HG03460 (cell line): ENCODE measurements around the gene OR6B2.

Experiments used
- ATAC-seq: cut with Tn5 transposase; IDR thresholded peaks from one replicate; pipeline ENCODE4 v1.9.1; 2021; ENCODE audit not compliant: unreplicated experiment

OR6B2 gene

DNA sequence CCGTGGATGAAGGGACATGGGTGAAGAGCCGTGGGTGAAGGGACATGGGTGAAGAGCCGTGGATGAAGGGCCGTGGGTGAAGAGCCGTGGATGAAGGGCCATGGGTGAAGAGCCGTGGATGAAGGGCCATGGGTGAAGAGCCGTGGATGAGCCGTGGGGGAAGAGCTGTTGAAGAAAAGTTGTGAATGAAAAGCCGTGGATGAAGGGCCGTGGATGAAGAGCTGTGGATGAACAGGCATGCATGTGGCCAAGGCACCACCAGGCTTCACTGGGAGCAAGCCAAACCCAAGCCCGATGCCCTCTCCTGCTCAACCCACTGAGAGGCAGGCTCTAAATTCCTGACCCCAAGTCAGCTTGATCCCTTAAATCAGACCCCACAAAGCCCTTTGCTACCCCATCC lies 12.5 kb upstream of the OR6B2 start:
- ATAC-seq, result no peak

DNA sequence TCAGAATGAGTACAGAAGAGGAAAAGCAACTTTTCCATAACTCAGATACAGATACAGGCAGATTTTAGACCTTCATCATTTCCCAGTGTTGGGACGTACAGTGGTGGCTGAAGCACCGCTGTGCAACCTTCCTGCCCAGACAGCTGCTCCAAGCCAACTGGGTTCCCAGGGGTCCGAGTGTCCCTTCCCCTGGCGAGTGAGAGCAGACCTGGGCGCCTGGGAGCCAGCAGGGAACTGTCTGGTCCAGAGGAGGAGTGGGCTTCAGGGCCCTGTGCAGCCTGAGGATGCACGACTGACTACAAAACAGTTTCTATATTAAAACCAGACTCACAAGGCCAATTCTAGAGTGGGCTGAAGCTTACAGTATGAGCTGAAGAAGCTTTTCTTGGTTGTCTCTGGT lies 11.1 kb upstream of the OR6B2 start:
- no peak for ATAC-seq

DNA sequence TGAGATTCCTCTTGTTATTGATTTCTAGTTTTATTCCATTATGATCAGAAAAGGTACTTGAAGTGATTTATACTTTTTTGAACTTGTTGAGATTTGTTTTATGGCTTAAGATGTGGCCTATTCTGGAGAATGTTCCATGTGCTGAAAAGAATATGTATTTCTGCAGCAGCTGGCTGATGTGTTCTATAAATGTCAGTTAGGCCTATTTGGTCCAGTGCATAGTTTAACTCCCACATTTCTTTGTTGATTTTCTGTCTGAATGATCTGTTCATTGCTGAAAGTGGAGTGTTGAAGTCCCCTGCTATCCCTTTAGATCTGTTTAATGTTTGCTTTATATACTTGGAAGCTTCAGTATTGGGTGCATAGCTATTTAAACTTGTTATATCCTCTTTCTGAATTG lies 7.1 kb upstream of the OR6B2 start:
- ATAC-seq, result no peak

DNA sequence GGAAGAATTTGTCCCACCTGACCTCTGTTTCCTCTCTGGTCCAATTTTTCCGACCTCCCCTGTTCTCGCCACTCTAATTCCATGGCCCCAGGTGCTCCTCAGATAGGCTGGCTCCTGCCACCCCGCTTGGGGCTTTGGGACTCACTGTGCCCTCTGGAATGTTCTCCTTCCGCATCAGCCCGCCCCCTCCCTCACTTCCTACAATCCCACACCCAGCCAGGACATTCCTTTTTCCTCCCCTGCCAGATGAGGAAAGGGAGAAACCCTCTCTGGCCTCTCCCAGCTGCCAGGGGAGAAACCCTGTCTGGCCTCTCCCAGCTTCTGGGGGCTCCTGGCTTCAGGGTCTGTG lies 3.1 kb upstream of the OR6B2 start:
- no peak for ATAC-seq

DNA sequence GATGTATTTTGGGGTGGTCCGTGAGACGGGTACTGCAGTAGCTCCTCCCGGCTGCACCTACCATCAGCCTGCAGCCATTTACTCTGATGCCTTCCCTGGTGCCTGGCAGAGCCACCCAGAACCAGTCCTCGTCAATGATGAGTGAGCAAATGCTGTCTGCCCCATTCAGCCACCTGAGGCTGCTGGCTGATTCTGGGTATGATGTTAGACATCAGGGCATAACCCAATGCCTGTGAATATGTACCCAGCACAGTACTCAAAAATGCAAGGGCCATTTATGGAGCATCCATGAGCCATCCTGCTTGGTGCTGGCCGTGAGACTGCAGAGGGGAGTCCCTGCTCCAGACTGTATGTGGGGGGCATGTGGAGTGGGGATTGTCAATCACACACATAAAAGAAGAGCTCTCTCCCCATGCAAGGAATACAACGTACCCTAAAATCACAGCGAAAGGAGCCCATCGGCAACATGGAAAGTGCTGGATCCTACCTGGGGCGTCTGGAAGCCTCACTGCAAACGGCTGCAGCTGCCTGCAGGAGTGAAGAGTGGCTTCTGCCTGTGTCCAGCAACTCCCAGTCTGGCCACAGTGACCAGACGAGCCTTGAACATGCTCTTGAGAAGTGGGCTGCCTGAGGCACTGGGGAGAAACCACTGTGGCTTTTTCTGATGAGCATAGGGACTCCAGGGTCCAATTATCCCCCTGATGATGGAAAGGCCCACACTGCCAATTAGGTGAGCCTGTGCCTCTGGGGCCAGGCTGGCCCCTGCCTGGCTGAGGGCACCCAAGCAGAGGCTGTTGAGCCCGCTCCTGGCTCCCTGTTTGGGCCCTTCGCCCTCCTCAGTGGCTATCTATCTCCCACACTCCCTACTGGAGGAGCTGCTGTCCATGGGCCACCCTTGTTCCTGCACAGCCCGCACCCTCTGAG lies 2.4 kb upstream of the OR6B2 start:
- no peak for ATAC-seq

DNA sequence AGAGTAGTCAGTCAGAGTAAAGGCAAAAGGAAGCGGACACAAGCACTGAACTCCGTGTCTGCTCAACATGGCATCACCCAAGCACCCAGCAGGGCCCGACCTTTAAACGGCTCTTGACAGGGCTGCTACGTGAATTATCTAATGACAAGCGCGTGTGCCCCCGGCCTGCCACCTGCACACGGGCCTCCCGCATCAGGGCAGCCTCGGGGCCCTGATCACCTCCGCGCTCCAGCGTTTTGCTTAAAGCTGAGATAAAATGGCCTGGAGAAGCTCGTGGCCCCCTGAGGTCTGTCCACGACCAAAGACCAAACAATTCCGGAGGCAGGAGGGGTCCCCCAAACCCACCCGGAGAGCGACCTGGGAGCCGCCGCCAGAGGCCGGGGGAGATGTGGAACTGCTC lies 5.5 kb downstream of the OR6B2 start:
- peak; percentile 28 for ATAC-seq

DNA sequence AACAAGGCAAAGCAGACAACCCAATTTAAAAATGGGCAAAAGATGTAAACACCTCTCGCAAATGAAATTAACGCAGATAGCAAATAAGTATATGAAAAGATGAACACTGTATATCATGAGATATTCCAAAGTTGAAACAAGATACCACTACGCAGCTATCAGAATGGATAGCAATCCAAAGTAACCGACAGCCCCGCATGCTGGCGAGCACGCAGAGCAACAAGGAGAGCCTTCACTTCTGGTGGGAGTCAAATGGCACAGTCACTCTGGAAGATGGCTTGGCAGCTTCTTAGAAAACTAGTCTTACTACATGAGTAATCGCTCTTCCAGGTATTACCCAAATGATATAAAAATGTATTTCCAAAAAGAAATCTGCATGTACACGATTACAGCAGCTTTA lies 6.4 kb downstream of the OR6B2 start:
- ATAC-seq, result no peak

DNA sequence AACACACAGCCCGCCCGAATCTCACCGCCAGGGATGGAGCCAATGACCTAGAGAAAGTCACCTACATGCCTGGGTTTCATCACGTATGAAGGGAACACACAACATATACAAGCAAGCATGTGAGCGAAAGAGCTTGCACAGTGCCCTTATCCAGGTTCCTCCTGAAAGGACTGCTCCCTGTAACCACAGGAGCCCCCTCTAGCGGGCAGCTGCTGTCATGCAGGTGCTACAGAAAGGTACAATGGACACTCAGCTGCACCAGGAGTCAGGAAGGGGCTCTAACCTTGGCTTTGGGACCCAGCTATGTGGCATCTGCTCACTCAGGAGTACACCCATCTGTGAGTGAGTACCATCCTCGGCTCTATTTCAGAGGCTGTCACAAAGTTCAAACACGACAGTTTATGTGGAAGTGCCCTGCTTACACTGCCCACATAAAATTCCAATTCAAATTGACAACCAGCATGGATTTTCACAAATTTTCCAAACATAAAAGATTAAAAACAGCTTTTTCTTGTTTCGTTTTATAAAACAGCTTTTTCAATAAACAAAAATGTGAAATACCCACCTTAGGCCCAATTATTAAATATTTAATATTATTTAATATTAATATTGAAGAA lies 8.6 kb downstream of the OR6B2 start:
- no peak for ATAC-seq

DNA sequence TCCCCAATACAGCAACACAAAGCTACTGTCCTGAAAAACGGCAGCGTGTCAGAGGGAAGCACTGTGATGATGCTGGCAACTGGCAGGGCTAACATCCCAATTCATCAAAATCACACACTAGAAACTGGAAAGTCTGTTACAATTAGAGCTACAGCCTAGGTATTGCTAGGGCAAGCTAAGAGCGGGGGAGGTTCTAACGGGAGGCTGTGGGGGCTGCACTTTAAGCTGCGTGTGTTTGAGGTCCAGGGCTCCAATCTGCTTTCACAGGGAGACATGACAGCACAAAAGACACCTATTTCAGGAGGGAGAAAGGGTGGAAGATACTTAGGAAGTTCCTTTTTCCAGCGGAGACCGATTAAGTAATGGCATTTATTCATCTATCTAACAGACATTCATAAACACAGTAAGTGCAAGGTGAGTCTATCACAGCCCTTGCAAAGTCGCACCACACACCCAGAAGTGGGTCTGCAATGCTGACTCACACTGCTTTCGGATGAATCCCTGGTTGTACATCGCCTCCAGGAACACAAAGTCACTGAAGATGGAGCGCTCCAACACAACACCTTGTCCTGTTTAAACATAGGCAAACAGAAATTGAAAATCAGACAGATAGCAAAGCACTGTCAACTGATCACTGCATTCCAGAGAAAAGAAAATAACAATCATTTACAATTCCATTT lies 12.0 kb downstream of the OR6B2 start:
- ATAC-seq, result no peak

DNA sequence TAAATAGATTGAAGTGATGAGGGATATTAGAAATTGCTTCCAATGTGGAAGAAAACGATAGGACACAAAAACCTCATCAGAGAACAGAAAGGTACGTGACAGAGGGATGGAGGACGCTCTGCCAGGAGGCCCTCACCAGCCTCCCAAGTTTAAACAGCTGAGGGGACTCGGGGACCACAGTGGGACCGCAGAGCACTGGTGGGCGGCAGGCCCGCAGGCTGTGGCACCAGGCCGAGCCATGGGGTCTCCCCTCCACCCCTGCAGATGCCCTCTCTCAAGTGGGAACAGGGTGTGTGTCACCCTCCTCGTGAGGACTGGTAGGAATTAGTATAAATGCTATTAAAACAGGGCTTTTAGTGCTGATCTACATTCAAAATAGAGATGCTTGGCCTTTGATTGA lies 15.9 kb downstream of the OR6B2 start:
- no peak for ATAC-seq

DNA sequence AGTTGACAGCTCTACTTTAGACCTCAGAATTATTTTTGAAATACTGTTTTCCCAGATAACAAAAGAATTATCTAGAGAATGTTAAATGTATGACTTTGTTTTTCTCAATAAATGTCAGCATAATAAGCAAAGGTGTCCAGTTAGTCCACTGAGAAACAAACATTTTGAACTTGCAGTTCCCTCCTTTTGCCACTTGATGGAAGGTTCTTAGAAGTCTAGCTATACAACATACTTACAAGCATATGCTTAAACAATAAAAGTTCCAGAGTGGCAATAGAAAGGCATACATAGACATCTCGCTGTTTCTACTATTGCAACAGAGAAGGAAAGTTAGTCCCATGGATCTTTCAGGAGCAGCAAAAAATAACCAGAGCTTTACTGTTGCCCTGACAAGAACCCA lies 16.9 kb downstream of the OR6B2 start:
- no peak for ATAC-seq

DNA sequence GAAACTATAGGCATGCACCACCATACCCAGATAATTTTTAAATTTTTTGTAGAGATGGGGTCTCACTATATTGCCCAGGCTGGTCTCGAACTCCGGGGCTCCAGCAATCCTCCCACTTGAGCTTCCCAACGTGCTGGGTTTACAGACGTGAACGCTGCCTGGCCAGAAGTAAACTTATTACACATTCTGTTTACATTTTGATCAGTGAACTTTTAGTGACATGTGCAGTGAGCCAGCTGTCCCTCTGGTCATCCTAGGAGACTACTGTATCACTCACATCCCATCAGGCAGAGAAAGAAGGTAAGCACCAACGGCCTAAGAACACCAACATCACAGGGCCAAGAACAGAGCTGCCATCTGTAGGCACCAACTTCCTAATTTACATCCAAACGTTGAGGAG lies 27.2 kb downstream of the OR6B2 start:
- ATAC-seq, result no peak

DNA sequence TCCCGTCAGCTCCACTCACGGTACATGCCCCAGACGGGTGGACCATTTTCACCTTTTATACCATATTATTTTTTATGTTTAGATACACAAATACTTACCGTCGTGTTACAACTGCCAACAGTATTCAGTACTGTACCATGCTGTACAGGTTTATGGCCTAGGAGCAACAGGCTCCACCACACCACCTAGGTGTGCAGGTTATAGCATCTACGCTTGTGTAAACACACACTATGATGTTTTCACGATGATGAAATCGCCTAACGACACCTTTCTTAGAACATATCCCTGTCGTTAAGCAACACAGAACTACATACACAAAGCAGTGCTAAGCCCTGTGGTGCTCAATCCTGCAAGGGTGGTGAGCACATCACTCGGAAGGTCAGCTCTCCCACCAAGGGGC lies 29.6 kb downstream of the OR6B2 start:
- no peak for ATAC-seq

DNA sequence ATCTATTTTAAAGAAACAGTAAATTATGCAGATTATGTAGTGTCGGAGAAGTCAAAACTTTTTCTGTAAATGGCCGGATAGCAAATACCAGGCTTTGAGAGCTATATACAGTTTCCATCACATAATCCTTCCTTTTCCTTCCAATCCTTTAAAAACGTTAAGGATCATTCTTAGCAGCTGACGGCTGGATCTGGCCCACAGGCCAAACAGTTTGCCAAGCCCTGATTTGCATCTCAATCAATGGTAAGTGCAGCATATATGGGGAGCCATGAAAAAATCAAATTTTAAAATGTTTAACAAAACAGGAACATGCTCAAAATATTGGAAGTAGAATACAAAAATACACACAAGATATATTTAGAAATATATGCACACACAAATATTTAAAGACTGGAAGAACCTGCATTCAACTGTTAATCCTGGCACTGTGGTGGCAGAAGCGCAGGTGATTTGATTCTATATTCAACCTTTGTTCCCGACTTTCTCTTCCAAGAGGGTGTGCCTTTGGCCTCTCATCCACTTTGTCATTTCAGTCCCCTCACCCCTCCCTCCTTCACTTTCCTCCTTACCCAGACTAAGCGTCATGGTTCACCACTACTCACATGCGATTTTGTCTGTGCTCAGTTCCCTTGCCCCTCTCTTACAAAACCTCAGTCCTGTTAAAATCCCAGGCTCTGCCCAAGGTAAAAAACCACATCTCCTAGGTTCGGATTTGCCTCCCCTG lies 32.4 kb downstream of the OR6B2 start:
- ATAC-seq, result no peak

DNA sequence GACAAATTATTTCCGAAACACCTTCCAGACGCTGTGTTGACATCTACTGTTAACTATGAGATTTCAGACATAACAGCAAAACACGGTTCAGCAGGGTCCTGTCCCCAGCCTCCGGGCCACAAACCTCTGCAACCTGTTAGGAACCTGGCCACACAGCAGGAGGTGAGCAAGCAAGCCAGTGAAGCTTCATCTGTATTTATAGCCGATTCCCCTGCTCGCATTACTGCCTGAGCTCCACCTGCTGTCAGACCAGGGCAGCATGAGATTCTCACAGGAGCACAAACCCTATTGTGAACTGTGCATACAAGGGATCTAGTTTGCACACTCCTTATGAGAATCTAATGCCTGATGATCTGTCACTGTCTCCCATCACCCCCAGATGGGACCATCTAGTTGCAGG lies 36.1 kb downstream of the OR6B2 start:
- no peak for ATAC-seq

DNA sequence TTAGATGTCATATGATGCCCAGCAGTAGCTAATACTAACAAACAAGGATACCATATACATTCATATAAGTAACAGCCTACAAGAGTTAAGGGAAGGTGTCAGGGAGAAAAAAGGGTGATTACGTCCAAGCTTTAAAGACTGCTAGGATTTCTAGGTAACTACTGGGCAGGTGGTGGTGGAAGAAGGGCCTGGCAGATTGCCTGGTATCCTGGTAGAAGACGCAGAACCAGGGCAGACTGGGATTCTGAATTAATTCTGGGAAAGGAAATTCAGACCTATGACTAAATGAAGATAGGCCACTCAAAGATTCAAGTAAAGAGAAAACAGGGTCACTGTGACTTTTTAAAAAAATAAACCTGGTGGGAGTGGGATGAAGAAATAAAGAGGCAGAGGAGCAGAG lies 36.9 kb downstream of the OR6B2 start:
- no peak for ATAC-seq

DNA sequence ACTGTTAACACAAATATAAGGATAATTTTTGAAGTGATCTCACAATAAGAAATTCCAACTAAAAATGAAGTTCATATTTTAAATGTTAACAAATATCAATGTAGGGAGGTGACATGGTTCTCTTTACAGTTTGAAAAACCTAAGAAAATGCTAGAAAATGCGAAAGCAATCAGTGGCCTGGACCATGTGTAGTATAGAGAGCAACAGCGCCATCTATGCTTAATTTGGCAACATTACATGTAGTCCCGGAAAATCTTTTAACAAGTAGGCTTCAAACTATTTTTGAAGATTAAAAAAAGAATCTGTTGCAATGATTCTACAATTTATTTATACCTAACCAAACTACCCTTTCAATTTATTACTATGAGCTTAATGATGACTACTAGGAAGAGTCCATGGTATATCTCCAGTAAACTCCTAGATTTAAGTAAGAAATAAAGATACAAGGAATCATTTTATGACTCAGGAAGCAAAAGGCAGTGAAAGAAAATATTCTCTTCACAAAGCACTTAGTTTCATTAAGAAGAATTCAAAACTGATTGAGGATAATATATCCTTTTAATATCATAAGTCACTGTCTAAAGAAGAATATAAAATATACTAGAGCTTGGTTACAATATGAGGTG lies 38.4 kb downstream of the OR6B2 start:
- no peak for ATAC-seq

DNA sequence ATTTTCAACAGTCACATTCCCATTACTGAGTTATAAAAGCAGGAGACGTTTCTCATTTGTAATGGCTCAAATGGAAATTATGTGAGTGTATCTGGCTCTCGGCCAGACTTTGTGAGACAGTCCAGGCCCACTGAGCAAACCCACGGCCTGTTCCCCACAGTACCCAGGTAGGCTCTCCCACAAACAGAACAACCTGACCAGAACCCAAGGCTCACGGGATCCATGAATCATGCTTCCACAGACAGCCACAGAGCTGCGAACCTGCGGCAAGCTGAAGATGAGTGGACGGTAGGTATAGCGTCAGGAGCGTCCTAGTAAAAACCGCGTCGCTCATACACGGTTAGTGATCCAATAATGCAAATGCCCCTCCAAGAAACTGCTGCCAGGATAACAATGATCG lies 39.3 kb downstream of the OR6B2 start:
- no peak for ATAC-seq

DNA sequence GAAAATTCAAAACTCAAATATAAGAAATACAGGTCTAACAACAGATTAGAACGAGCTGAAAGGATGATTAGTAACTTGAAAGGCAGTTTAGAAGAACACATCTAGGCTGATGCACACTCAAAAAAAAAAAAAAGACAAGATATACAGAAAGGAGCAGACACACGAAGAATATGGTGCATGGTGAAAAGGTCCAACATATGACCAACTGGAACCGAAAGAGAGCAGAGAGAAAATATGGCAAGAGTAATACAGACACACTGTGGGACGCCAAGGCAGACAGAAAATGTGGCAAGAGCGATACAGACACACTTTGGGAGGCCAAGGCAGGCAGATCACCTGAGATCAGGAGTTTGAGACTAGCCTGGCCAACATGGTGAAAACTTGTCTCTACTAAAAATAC lies 44.9 kb downstream of the OR6B2 start:
- no peak for ATAC-seq

DNA sequence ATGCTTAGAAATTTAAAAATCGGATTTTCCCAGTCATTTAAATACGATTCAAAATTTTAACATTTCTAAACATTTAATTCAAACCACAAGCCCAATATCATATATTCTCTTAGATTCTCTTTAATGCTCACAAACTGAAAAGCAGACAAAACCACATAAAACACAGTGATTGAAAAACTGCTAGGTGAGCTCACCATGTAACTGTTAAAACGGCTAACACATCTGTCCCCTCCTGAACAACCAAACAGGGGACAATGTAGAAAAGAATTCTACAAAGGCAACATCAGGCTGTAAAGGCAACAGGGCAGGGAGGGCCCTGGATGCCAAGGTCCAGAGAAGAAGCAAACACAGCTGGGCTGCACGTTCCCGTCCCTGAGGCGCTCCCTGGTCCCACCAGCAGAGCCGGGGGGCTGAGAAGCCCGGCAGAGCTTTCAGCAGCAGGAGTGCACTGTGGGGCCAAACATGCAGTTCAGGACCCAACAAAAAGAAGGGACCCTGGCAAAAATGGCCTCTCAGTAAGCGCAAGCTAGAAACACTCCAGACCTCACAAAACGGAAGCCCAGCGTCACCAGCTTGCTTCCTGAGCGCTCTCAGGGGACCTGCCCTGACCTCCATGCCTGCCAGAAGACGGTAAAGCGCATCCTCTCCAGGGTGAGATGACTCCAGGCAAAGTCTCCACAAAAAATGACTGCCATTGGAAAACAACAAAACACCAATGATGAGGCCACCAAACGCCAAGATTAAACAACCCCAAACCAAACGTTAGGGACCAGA lies 45.6 kb downstream of the OR6B2 start:
- ATAC-seq, result no peak
